ENCODE measurements around the gene PIH1D1. TPM values are rescaled to one million over a fixed set of nuclear protein-coding genes. Genes with fewer than 3 reads are reported as not detected.

PIH1D1 gene
- total and polyA plus RNA-seq, 5 donors from 2014 or later, result 109 to 150 (median 124) TPM

DNA sequence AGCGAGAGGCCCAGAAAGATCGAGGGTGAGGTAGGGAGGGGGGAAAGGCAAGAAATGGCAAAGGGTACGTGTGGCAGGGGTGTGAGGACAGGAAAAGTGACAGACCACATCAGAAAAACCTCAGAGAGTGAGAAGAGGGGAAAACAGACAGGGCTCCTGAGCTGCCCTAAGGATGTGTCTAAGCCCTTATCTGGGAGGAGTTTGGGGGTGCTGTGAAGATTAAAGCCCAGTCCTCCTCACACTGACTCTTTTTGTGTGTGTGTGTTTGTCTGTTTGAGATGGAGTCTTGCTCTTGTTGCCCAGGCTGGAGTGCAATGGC, 27.7 kb downstream of the PIH1D1 start:
- peaks cover 5% of the 10 kb centered on the region for H3K36me3 Mint-ChIP-seq
- H3K9me3 ChIP-seq (ENCODE audit: control insufficient read depth in 2 of 2, low read length in 2 of 2), result no peaks in the 10 kb centered on the region
- no peak overlapping the region for H3K27ac ChIP-seq (ENCODE audit: insufficient read depth, low read length, poor library complexity, severe bottlenecking)
- ATAC-seq (ENCODE audit: low read depth in 2 of 2) (peak in 1 of 2 donors; percentile 18), DNase-seq (peak in 1 of 3 donors; percentile 43)
- peak overlapping the region in 1 of 3 donors; percentile 18 for H3K27ac Mint-ChIP-seq
- peaks cover 56% of the 10 kb centered on the region for H3K27me3 ChIP-seq (ENCODE audit: control insufficient read depth, insufficient read depth, low read length)
- H3K4me3 ChIP-seq (ENCODE audit: low read depth, low read length), result peak overlapping the region; percentile 48
- H3K9me3 Mint-ChIP-seq, result peaks cover 0 to 16% (median 0%) of the 10 kb centered on the region in 7 donors
- peaks cover 5 to 80% (median 32%) of the 10 kb centered on the region in 4 donors for H3K4me1 Mint-ChIP-seq
- H3K4me3 Mint-ChIP-seq, result peak overlapping the region; percentile 47 to 78 (median 66)
- H3K36me3 ChIP-seq (ENCODE audit: control insufficient read depth, insufficient read depth, low read length), result no peaks in the 10 kb centered on the region
- H3K27me3 Mint-ChIP-seq, result peaks cover 97% of the 10 kb centered on the region
- H3K4me1 ChIP-seq (ENCODE audit: control insufficient read depth, insufficient read depth, low read length, poor library complexity, severe bottlenecking), result peaks cover 49% of the 10 kb centered on the region

DNA sequence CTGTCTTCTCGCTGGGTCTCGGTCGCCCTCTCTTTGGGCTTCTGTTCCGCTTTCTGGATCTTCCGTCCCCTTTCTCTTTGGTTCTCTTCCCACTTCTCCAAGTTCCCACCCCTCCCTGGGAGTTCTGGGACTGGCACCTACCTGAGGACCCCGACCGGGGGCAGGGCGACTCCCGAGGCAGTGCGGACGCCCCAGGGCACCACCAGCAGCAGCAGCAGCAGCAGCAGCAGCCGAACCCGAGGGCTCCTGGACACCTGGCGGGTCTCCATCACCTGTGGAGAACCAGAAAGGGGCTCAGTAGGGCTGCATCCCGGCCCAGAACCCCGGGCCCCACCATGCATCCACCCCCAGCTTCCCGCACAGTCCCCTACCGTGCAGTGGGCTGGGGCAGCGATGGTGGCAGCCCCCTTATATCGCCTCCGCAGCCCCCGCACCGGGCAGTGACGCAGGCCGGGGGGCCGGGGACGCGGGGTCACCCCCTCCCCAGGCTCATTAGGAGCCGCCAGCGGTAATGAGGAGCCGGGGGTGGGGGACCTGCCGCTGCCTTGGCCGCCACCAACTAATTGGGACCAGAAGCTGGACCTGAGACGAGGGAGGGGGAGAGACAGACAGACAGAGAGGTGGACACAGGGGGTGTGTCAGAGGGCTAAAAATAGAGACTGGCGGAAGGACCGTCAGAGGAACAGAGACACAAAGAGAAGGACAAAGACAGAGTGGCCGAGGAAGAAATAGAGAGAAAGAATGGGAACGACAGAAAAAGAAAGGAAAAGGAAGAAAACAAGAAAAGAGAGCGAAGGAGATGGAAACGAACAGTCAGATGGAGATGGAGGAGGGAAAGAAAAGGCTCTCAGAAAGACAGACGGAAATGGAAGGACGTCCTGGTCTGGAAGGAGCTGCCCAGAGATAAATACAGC, 28.3 kb downstream of the PIH1D1 start, which contains the start of gene PTH2:
TSS of gene PTH2 (minus strand) at position 371 of the 914 bp plus-strand sequence. CDS start at position 269, 102 bp downstream.
- DNase-seq (no peak), ATAC-seq (ENCODE audit: low read depth in 2 of 2) (no peak)
- Mint-ChIP-seq H3K4me1 (peaks cover 5 to 75% (median 31%) of the 10 kb centered on the region in 4 donors), H3K36me3 (peaks cover 5% of the 10 kb centered on the region), H3K27ac (peak within 1 kb of the TSS in 1 of 3 donors; percentile 55), H3K27me3 (peaks cover 97% of the 10 kb centered on the region), H3K9me3 (peaks cover 0 to 16% (median 0%) of the 10 kb centered on the region in 7 donors), H3K4me3 (peak within 1 kb of the TSS; percentile 58 to 84 (median 80))
- peak within 1 kb of the TSS; percentile 61 for H3K4me3 ChIP-seq (ENCODE audit: low read depth, low read length)
- H3K27me3 ChIP-seq (ENCODE audit: control insufficient read depth, insufficient read depth, low read length), result peaks cover 61% of the 10 kb centered on the region
- no peaks in the 10 kb centered on the region for H3K9me3 ChIP-seq (ENCODE audit: control insufficient read depth in 2 of 2, low read length in 2 of 2)
- no peaks in the 10 kb centered on the region for H3K36me3 ChIP-seq (ENCODE audit: control insufficient read depth, insufficient read depth, low read length)
- no peak within 1 kb of the TSS for H3K27ac ChIP-seq (ENCODE audit: insufficient read depth, low read length, poor library complexity, severe bottlenecking)
- peaks cover 44% of the 10 kb centered on the region for H3K4me1 ChIP-seq (ENCODE audit: control insufficient read depth, insufficient read depth, low read length, poor library complexity, severe bottlenecking)

DNA sequence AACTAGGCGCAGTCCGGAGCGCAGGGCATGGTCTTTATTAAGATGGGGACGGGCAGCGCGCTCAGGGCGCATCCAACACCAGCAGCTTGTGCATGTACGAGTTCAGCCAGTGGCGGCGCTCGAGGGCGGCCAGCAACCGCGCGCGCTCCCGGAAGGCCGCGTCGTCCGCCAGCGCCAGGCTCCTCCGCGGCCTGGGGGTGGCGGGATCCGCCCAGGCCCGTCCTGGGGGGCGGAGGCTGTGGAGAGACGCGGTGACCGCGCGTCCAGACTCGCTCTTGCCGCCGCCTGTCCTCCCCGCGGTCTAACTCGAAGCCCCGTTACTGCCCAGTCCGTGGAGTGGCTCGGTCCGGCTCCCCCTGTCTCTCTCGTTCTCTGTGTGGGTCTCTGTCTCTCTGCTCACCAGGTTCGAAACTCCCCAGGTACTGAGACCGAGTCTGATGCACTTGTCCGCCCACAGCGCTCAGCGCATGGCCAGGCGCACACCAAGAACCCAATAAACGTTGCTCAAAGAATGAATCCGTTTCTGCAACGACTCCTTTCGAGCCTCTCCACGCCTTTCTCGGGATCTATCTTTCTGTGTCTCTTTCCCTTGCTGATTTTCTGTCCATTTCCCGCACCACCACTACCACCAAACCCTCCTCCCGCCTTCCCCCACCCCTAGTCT, 29.1 kb downstream of the PIH1D1 start:
- H3K36me3 Mint-ChIP-seq, result peaks cover 5% of the 10 kb centered on the region
- DNase-seq (peak in 2 of 3 donors; percentile 23 to 68), ATAC-seq (ENCODE audit: low read depth in 2 of 2) (peak; percentile 33 to 54)
- H3K4me1 Mint-ChIP-seq, result peaks cover 5 to 68% (median 28%) of the 10 kb centered on the region in 4 donors
- H3K27me3 Mint-ChIP-seq, result peaks cover 94% of the 10 kb centered on the region
- peak overlapping the region; percentile 61 for H3K4me3 ChIP-seq (ENCODE audit: low read depth, low read length)
- peaks cover 0 to 16% (median 0%) of the 10 kb centered on the region in 7 donors for H3K9me3 Mint-ChIP-seq
- H3K36me3 ChIP-seq (ENCODE audit: control insufficient read depth, insufficient read depth, low read length), result no peaks in the 10 kb centered on the region
- peaks cover 36% of the 10 kb centered on the region for H3K4me1 ChIP-seq (ENCODE audit: control insufficient read depth, insufficient read depth, low read length, poor library complexity, severe bottlenecking)
- no peaks in the 10 kb centered on the region for H3K9me3 ChIP-seq (ENCODE audit: control insufficient read depth in 2 of 2, low read length in 2 of 2)
- peaks cover 57% of the 10 kb centered on the region for H3K27me3 ChIP-seq (ENCODE audit: control insufficient read depth, insufficient read depth, low read length)
- peak overlapping the region; percentile 58 to 84 (median 80) for H3K4me3 Mint-ChIP-seq
- peak overlapping the region in 1 of 3 donors; percentile 55 for H3K27ac Mint-ChIP-seq
- H3K27ac ChIP-seq (ENCODE audit: insufficient read depth, low read length, poor library complexity, severe bottlenecking), result no peak overlapping the region

DNA sequence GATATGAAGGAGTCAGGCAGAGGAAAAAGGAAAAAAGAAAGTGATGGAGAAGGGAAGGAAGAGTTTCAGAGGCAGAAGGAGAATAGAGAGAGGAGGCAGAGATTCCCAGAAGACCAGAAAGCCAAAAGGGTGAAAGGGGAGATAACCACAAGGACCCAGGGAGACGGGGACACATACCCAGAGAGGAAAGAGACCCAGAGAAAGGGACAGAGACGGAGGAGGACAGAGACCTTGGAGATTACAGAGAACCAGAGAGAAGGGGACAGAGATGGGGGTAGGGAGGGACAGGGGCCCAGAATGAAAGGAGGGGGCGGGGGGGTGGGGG, 29.8 kb downstream of the PIH1D1 start:
- Histone ChIP-seq H3K27ac (ENCODE audit: insufficient read depth, low read length, poor library complexity, severe bottlenecking) (no peak overlapping the region), H3K4me1 (ENCODE audit: control insufficient read depth, insufficient read depth, low read length, poor library complexity, severe bottlenecking) (peaks cover 36% of the 10 kb centered on the region), H3K9me3 (ENCODE audit: control insufficient read depth in 2 of 2, low read length in 2 of 2) (no peaks in the 10 kb centered on the region), H3K36me3 (ENCODE audit: control insufficient read depth, insufficient read depth, low read length) (no peaks in the 10 kb centered on the region), H3K4me3 (ENCODE audit: low read depth, low read length) (no peak overlapping the region), H3K27me3 (ENCODE audit: control insufficient read depth, insufficient read depth, low read length) (peaks cover 53% of the 10 kb centered on the region)
- H3K27ac Mint-ChIP-seq, result no peak overlapping the region
- DNase-seq (no peak), ATAC-seq (ENCODE audit: low read depth in 2 of 2) (no peak)
- H3K9me3 Mint-ChIP-seq, result peaks cover 0 to 11% (median 0%) of the 10 kb centered on the region in 7 donors
- peaks cover 5 to 62% (median 27%) of the 10 kb centered on the region in 4 donors for H3K4me1 Mint-ChIP-seq
- peaks cover 90% of the 10 kb centered on the region for H3K27me3 Mint-ChIP-seq
- peak overlapping the region in 3 of 4 donors; percentile 19 to 88 (median 30) for H3K4me3 Mint-ChIP-seq
- H3K36me3 Mint-ChIP-seq, result peaks cover 5% of the 10 kb centered on the region

DNA sequence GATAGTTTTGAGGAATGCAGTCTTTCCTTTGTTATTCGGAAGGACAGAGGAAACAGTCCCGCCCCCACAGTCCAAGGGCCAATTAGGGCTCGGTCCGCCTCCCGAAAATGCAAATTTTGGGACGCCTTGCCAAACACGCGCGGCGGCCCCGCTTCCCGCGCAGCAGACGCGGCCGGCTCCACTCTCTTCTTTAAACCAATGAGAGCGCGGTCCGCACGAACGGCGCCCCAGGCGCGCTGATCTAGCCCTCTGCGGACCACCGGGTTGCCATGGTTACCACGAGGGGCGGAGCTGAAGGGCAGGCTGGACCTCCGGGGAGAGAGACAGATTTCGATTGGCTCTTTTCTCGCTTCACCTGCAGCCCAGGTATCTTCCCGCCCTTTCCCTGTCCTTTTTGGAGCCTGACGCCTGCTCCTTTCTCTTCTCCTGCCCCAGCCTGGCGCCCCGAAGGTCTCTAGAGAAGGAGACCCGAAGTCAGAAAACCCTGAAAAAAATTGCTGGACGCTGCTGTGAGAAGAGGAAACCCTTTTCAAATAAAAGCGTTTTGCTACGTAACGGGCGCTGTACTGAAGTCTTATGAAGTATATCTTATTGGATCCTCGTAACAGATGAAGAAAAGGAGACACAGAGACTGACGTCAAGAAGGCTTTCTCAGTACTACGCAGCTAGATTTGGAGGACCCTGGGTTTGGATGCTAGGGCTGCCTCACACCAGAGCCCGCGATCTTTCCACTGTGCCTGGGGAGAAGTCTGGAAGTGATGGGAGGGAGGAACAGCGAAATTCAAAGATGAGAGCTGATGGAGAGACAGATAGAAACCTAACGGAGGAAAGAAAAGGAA, 30.4 kb downstream of the PIH1D1 start:
- ATAC-seq (ENCODE audit: low read depth in 2 of 2) (no peak), DNase-seq (peak in 1 of 3 donors; percentile 61)
- Histone ChIP-seq H3K27ac (ENCODE audit: insufficient read depth, low read length, poor library complexity, severe bottlenecking) (no peak overlapping the region), H3K27me3 (ENCODE audit: control insufficient read depth, insufficient read depth, low read length) (peaks cover 47% of the 10 kb centered on the region), H3K4me3 (ENCODE audit: low read depth, low read length) (peak overlapping the region; percentile 13), H3K36me3 (ENCODE audit: control insufficient read depth, insufficient read depth, low read length) (no peaks in the 10 kb centered on the region), H3K4me1 (ENCODE audit: control insufficient read depth, insufficient read depth, low read length, poor library complexity, severe bottlenecking) (peaks cover 34% of the 10 kb centered on the region), H3K9me3 (ENCODE audit: control insufficient read depth in 2 of 2, low read length in 2 of 2) (no peaks in the 10 kb centered on the region)
- Mint-ChIP-seq H3K27me3 (peaks cover 85% of the 10 kb centered on the region), H3K4me3 (peak overlapping the region in 3 of 4 donors; percentile 19 to 88 (median 36)), H3K27ac (peak overlapping the region in 1 of 3 donors; percentile 89), H3K9me3 (peaks cover 0 to 6% (median 0%) of the 10 kb centered on the region in 7 donors), H3K4me1 (peaks cover 5 to 56% (median 22%) of the 10 kb centered on the region in 4 donors), H3K36me3 (peaks cover 5% of the 10 kb centered on the region)

DNA sequence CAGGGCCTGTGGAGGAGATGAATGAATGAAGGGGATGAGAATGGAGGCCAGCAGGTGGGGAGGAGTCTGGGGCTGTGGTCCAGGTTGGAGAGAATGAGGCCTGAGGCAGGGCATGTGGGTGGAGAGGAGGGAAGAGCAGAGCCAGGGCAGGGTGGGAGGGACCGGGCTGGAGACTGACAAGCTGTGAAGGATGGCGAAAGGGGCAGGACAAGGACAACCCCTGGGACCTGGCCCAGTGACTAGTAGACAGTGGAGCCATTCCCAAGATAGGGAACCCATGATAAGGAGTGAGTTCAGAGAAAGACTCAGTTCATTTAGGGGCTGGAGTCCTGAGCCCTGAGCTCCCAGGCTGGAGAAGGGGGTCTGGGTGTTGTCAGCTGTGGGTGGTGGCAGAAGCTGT, 31.4 kb downstream of the PIH1D1 start:
- Mint-ChIP-seq H3K4me3 (peak overlapping the region in 3 of 4 donors; percentile 19 to 34 (median 19)), H3K27me3 (peaks cover 83% of the 10 kb centered on the region), H3K9me3 (peaks cover 0 to 7% (median 0%) of the 10 kb centered on the region in 7 donors), H3K27ac (no peak overlapping the region), H3K4me1 (peaks cover 5 to 50% (median 22%) of the 10 kb centered on the region in 4 donors), H3K36me3 (peaks cover 5% of the 10 kb centered on the region)
- no peak overlapping the region for H3K27ac ChIP-seq (ENCODE audit: insufficient read depth, low read length, poor library complexity, severe bottlenecking)
- H3K27me3 ChIP-seq (ENCODE audit: control insufficient read depth, insufficient read depth, low read length), result peaks cover 39% of the 10 kb centered on the region
- ATAC-seq (ENCODE audit: low read depth in 2 of 2) (no peak), DNase-seq (no peak)
- no peaks in the 10 kb centered on the region for H3K36me3 ChIP-seq (ENCODE audit: control insufficient read depth, insufficient read depth, low read length)
- H3K4me3 ChIP-seq (ENCODE audit: low read depth, low read length), result no peak overlapping the region
- no peaks in the 10 kb centered on the region for H3K9me3 ChIP-seq (ENCODE audit: control insufficient read depth in 2 of 2, low read length in 2 of 2)
- H3K4me1 ChIP-seq (ENCODE audit: control insufficient read depth, insufficient read depth, low read length, poor library complexity, severe bottlenecking), result peaks cover 32% of the 10 kb centered on the region

DNA sequence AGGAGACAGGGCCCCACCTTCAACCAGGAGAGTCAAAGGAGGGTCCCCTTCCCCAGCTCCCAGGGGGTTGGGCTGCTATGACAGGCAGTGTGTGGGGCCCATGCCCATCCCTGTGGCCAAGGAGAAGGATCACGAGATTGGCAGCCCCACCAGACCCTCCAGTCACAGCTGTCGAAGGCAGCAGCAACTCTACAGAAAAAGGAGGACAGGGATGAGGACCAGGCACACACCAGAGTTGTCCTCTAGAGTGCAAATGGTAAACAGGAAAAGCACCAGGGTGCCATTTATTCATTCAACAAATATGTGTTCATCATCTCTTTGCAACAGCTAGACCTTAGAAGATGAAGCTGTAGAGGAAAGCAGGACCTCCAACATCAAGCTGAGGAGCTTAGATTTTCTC, 32.4 kb downstream of the PIH1D1 start:
- peak overlapping the region in 2 of 4 donors; percentile 2 to 20 for H3K4me3 Mint-ChIP-seq
- H3K36me3 Mint-ChIP-seq, result peaks cover 5% of the 10 kb centered on the region
- Histone ChIP-seq H3K36me3 (ENCODE audit: control insufficient read depth, insufficient read depth, low read length) (no peaks in the 10 kb centered on the region), H3K27ac (ENCODE audit: insufficient read depth, low read length, poor library complexity, severe bottlenecking) (no peak overlapping the region), H3K9me3 (ENCODE audit: control insufficient read depth in 2 of 2, low read length in 2 of 2) (no peaks in the 10 kb centered on the region), H3K27me3 (ENCODE audit: control insufficient read depth, insufficient read depth, low read length) (peaks cover 34% of the 10 kb centered on the region), H3K4me1 (ENCODE audit: control insufficient read depth, insufficient read depth, low read length, poor library complexity, severe bottlenecking) (peaks cover 29% of the 10 kb centered on the region), H3K4me3 (ENCODE audit: low read depth, low read length) (no peak overlapping the region)
- peaks cover 5 to 40% (median 22%) of the 10 kb centered on the region in 4 donors for H3K4me1 Mint-ChIP-seq
- ATAC-seq (ENCODE audit: low read depth in 2 of 2), result no peak
- H3K27ac Mint-ChIP-seq, result no peak overlapping the region
- no peak for DNase-seq
- H3K9me3 Mint-ChIP-seq, result peaks cover 0 to 7% (median 0%) of the 10 kb centered on the region in 7 donors
- peaks cover 72% of the 10 kb centered on the region for H3K27me3 Mint-ChIP-seq
